22Rv1 (cell line): ENCODE measurements around the gene TRDN.

ENCODE experiments used
- H3K27ac ChIP-seq: fragments of 450-650 bp; 2 replicates; pipeline ENCODE4 v1.5.1; 2017
- ZFX ChIP-seq: fragments of 450-650 bp; IDR thresholded peaks from 2 replicates; pipeline ENCODE4 v1.6.1; 2017; ENCODE audit warnings: antibody characterized with exemption, borderline replicate concordance
- TF ChIP-seq, protein P1 (sequence below): fragments of 450-650 bp; IDR thresholded peaks from 2 replicates; pipeline ENCODE4 v1.5.1; 2017; ENCODE audit warnings: mild to moderate bottlenecking

The TRDN gene

GRCh38 chr6:123417535-123417934 lies 219.2 kb downstream of the TRDN start:
- no peak overlapping the region for H3K27ac ChIP-seq
- TF ChIP-seq ZFX: no peak
- TF ChIP-seq, protein P1, sequence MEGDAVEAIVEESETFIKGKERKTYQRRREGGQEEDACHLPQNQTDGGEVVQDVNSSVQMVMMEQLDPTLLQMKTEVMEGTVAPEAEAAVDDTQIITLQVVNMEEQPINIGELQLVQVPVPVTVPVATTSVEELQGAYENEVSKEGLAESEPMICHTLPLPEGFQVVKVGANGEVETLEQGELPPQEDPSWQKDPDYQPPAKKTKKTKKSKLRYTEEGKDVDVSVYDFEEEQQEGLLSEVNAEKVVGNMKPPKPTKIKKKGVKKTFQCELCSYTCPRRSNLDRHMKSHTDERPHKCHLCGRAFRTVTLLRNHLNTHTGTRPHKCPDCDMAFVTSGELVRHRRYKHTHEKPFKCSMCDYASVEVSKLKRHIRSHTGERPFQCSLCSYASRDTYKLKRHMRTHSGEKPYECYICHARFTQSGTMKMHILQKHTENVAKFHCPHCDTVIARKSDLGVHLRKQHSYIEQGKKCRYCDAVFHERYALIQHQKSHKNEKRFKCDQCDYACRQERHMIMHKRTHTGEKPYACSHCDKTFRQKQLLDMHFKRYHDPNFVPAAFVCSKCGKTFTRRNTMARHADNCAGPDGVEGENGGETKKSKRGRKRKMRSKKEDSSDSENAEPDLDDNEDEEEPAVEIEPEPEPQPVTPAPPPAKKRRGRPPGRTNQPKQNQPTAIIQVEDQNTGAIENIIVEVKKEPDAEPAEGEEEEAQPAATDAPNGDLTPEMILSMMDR: no peak

GRCh38 chr6:123415844-123416468 lies 220.8 kb downstream of the TRDN start:
- TF ChIP-seq, protein P1: peak; percentile 81
- no peak for TF ChIP-seq ZFX
- no peak overlapping the region for H3K27ac ChIP-seq

DNA sequence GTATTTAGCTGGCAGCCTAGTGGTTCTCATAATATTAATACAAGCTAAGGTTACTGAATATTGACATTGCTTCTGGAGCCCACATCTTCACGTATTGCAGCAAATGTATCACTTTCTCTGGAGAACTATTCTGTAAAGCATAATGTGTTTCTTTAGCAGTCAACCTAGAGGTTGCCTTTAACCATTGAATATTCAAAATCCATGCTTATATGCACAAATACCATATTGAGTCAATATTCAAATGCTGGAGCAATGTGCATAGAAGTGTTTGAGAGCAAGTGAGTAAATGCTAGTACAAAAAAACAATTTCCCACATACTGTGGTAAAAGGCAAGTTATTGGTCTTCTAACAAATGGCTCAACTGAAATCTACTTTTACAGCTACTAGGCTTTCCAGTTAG lies 231.8 kb downstream of the TRDN start:
- H3K27ac ChIP-seq: no peak overlapping the region
- TF ChIP-seq, protein P1: no peak
- TF ChIP-seq ZFX: no peak

DNA sequence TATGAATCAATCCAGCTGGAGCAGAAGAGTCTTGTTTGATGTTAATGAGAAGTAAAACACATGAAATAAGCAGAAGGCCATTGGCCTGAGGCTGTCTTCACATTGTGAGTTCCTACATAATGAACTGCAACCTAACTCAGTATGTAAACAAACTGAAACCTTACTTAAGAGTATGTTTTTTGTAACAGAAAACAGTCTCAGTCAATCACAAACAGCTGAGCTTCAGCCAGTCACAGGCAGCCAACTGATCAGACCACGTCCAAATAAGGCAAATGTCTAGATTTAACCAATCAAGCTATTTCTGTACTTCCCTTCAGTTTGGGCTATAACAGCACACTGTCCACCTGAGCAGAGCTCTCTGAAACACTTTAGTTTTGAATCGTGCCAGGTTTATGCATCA lies 234.7 kb downstream of the TRDN start:
- TF ChIP-seq, protein P1: no peak
- TF ChIP-seq ZFX: no peak
- 0 out of 2 replicates have a peak overlapping the region, but pooled peaks have one; percentile 29 for H3K27ac ChIP-seq

GRCh38 chr6:123398072-123398471 lies 238.7 kb downstream of the TRDN start:
- H3K27ac ChIP-seq: no peak overlapping the region
- TF ChIP-seq ZFX: no peak
- TF ChIP-seq, protein P1: no peak

- no peak for TF ChIP-seq ZFX
- TF ChIP-seq, protein P1: peak; percentile 76
- H3K27ac ChIP-seq: no peak overlapping the region
Measured at GRCh38 chr6:123393331-123393730, 243.4 kb downstream of the TRDN start.

GRCh38 chr6:123383718-123384117 lies 253.0 kb downstream of the TRDN start:
- no peak overlapping the region for H3K27ac ChIP-seq
- TF ChIP-seq ZFX: no peak
- TF ChIP-seq, protein P1: no peak
